Measurements from ENCODE around the gene NTHL1.

DNA sequence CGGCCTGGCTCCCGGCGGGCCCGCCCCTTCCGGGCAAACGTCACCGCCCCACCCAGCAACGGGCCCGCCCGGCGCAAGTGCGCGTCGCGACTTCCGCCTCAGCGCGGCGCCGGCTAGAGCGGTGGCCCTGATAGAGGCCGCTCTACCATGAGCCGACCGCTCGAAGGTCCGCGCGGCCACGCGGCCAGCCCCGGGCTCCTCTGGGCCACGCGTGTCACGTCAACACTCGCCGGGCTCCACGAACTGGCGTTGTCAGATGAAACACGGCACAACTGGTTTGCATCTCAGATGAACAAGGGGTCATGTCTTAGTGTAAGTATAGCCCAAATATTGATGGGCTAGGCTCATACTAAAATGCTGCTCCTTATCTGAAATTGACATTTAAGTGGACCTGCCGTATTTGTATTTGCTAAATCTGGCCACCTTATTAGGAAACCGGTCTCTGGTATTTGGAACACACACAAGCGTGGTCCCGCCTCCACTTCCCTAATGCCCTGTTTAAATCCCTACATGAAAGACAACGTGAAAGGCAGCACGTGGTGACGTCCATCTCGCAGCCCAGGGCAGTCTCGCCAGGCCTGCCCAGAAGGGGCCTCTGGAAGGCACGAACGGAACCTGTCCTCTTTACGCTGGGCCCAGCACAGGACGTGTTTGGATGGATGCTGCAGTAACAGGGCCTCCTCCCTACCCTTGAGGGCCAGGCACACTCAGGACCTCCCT lies 37.7 kb downstream of the NTHL1 start, which contains the start of gene ZNF598:
- TF ChIP-seq, protein P1, sequence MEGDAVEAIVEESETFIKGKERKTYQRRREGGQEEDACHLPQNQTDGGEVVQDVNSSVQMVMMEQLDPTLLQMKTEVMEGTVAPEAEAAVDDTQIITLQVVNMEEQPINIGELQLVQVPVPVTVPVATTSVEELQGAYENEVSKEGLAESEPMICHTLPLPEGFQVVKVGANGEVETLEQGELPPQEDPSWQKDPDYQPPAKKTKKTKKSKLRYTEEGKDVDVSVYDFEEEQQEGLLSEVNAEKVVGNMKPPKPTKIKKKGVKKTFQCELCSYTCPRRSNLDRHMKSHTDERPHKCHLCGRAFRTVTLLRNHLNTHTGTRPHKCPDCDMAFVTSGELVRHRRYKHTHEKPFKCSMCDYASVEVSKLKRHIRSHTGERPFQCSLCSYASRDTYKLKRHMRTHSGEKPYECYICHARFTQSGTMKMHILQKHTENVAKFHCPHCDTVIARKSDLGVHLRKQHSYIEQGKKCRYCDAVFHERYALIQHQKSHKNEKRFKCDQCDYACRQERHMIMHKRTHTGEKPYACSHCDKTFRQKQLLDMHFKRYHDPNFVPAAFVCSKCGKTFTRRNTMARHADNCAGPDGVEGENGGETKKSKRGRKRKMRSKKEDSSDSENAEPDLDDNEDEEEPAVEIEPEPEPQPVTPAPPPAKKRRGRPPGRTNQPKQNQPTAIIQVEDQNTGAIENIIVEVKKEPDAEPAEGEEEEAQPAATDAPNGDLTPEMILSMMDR (IDR thresholded peaks at IDR 0.05) = peak in 2 of 4 experiments; percentile 10 to 32
- TF ChIP-seq POLR2A (IDR thresholded peaks at IDR 0.05) = peak; percentile 66 to 87
